ENCODE measurements around the gene SLC39A6.
"Not testable (repeated sequence)": the region's sequence is repeated elsewhere in the genome, so short reads cannot be mapped to it uniquely, and the experiment has no call there.

SLC39A6 gene

GRCh38 chr18:36129300-36130038 lies at the start of gene SLC39A6, which contains the start of gene ELP2:
TSS of gene SLC39A6 (minus strand) at chr18:36129340. CDS start at chr18:36127007, 2,333 bp downstream.
TSS of gene ELP2 (plus strand) at chr18:36129899. CDS start at chr18:36129934, 35 bp downstream.
- DNase-seq (ENCODE audit: low spot score) = peak; percentile 92

DNA sequence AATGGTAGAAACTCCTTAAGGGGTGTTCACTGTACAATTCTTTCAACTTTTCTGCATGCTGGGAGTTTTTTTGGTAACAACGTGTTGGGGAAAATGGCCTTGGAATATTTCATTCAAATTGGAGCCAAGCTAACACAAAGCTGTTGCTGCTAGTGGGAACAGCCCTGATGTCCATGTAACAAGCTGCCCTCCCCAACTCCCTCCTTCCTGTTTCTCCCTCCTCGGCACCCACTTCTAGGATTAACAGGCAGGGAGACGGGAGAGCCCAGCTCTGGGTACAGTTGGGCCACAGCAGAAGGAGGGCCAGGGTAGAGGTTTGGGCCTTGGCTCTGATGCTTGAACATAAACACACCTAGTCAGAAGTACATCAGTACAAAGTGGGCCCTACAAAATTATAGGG lies 48.8 kb upstream of the SLC39A6 start:
- DNase-seq (ENCODE audit: low spot score) = no peak

- DNase-seq (ENCODE audit: low spot score) = no peak
These were observed 47.6 kb upstream of the SLC39A6 start for GRCh38 chr18:36176711-36177110.

- no peak for DNase-seq (ENCODE audit: low spot score)
These were observed 47.0 kb upstream of the SLC39A6 start for GRCh38 chr18:36176177-36176584.

GRCh38 chr18:36175481-36175880 lies 46.3 kb upstream of the SLC39A6 start:
- DNase-seq (ENCODE audit: low spot score) = no peak

- DNase-seq (ENCODE audit: low spot score) = no peak
These were observed 40.8 kb upstream of the SLC39A6 start for GRCh38 chr18:36169938-36170337.

DNA sequence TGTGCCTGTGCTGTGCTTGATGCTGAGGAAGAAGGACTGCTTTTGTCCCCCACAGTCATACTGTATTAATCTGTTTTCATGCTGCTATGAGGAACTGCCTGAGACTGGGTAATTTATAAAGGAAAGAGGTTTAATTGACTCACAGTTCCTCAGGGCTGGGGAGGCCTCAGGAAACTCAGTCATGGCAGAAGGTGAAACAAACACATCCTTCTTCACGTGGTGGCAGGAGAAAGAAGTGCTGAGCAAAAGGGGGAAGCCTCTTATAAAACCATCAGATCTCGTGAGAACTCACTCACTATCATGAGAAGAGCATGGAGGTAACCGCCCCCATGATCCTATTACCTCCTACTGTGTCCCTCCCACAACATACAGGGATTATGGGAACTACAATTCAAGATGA lies 39.2 kb upstream of the SLC39A6 start:
- not testable (repeated sequence) for DNase-seq (ENCODE audit: low spot score)

DNA sequence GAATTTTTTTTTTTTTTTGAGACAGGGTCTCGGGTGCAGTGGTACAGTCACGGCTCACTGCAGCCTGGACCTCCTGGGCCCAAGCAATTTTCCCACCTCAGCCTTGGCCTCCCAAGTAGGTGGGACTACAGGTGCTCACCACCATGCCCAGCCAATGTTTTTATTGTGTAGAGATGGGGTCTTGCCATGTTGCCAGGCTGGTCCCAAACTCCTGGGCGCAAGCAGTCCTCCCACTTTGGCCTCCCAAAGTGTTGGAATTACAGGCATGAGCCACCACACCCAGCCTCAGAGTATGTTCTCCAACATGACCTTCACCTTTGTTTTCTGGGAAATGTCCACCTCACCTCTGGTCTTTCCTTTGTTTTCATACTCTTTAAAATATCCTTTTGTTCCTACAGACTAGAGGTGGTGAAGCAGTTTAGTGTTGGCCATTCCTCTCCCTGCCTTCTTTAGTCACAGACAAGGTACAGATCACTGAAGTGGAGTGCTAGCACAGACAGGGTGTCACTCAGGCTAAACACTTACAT lies 38.6 kb upstream of the SLC39A6 start:
- DNase-seq (ENCODE audit: low spot score) = no peak

GRCh38 chr18:36162981-36163380 lies 33.8 kb upstream of the SLC39A6 start:
- DNase-seq (ENCODE audit: low spot score) = peak; percentile 78

DNA sequence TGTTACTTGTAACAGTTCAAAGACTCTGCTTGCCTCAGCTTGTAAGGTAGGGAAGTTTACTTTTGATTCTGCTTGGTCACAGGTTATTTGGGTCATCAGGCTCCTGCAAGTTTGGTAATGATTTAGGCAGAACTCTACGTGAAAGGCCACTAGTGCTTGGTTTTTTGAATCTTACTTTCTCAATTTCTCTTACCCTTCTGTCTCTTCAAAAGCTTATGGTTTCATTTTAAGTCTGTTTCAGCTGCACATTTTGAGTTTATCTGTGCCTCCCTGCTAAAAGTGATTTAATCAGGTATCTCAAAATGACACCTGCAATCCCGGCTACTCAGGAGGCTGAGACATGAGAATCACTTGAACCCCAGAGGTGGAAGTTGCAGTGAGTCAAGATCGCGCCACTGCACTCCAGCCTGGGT lies 31.8 kb upstream of the SLC39A6 start:
- no peak for DNase-seq (ENCODE audit: low spot score)

GRCh38 chr18:36158266-36158867 lies 29.2 kb upstream of the SLC39A6 start:
- peak; percentile 12 for DNase-seq (ENCODE audit: low spot score)

DNA sequence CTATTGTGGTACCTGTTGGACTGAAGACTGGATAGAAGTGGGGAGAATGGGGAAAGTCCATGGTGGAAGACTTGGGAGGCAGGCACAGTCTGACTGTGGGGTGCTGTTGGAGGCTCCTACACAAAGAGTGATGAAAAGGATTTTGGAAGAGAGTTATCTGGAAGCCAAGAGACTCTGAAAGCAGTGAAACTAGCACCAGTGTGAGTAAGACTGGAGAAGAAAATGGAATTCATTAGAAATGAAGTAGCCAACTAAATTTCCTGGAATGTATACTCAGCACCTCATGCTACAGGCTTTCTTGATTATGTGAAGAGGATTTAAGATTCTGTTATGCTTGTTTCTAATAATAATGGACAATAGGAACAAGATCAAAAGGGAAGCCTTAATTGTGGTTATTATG lies 28.3 kb upstream of the SLC39A6 start:
- DNase-seq (ENCODE audit: low spot score) = no peak

DNA sequence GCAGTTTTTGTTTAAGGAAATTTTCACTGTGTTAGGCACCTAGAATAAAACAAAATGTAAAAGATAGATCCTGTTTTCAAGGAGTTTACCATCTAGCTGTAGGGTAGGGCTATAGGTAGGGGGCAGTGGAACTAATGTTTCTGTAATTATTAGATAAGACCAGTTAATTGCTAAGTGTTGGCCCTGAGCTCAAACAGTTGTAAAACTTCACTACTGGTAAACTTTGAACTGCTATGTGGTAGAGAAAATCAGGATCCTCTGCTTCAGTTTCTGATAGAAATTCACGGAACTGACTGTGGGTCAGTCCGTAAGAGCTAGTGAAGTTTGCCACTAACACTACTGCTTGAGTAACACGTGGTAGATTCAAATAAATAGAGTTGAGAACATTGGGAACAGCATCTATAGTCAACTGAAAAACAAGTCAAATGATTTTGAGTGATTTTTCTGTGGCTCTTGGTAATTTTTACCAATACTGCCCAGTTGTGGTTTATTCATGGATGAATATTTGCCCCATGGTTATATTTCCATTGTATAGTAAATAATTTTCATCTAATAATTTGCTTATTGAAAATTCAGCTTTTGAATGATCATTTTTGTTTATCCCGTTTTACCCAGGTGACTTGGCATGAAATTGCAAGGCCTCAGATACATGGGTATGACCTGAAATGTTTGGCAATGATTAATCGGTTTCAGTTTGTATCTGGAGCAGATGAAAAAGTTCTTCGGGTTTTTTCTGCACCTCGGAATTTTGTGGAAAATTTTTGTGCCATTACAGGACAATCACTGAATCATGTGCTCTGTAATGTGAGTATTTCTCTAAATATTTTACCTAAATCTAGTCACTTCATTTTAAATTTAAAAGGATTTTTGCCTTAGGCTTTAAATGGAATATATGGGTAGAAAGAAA lies 27.0 kb upstream of the SLC39A6 start:
- DNase-seq (ENCODE audit: low spot score) = no peak

GRCh38 chr18:36153771-36154170 lies 24.6 kb upstream of the SLC39A6 start:
- no peak for DNase-seq (ENCODE audit: low spot score)

GRCh38 chr18:36153203-36153602 lies 24.1 kb upstream of the SLC39A6 start:
- DNase-seq (ENCODE audit: low spot score) = no peak

- no peak for DNase-seq (ENCODE audit: low spot score)
These were observed 23.6 kb upstream of the SLC39A6 start for GRCh38 chr18:36152781-36153180.

GRCh38 chr18:36149514-36150289 lies 20.6 kb upstream of the SLC39A6 start:
- DNase-seq (ENCODE audit: low spot score) = no peak

DNA sequence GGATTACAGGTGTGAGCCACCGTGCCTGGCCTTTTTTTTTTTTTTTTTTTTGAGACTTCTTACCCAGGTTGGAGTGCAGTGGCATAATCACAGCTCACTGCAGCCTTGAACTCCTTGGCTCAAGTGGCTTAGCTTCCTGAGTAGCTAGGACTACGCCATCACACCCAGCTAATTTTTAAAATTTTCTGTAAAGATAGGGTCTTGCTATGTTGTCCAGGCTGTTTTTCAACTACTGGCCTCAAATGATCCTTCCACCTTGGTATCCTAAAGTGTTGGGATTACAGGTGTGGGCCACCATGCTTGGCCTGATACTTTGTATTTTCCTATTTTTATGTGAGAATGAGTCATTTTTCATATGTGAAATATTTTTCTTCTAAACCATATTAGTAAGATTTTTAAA lies 14.3 kb upstream of the SLC39A6 start:
- no peak for DNase-seq (ENCODE audit: low spot score)

DNA sequence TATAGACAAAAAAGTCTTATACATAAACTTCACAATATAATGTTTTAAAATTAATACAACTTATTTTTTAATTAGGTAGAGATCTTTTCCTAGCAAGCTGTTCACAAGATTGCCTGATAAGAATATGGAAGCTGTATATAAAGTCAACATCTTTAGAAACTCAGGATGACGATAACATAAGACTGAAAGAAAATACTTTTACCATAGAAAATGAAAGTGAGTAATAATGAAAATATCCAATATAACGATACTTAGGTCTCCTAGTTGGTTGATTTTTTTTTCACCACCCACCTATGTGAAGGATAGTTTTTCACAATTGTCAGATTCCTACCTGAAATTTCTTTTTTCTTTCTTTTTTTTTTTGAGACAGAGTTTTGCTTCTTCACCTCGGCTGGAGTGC lies 13.6 kb upstream of the SLC39A6 start:
- no peak for DNase-seq (ENCODE audit: low spot score)

- DNase-seq (ENCODE audit: low spot score) = no peak
These were observed 12.4 kb upstream of the SLC39A6 start for GRCh38 chr18:36141576-36141975.

DNA sequence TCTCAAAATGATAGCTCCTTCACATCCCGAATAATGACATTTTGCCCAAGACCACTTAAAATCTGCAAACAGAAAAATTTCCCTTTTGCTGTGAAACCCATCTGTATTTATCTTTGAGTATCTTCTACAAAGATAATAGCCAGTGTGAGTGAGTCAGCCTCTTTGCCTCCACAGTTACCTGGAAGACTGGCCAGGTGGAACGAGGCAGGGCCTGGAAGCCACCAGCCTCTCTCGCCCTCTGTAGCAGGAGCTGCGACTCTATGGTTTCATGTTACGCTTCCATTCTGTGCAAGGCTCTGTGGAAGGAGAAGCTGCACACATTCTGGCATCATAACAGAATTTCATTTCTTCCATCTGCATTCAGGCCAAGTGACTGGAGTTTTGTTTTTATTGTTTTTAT lies 10.1 kb upstream of the SLC39A6 start:
- no peak for DNase-seq (ENCODE audit: low spot score)

DNA sequence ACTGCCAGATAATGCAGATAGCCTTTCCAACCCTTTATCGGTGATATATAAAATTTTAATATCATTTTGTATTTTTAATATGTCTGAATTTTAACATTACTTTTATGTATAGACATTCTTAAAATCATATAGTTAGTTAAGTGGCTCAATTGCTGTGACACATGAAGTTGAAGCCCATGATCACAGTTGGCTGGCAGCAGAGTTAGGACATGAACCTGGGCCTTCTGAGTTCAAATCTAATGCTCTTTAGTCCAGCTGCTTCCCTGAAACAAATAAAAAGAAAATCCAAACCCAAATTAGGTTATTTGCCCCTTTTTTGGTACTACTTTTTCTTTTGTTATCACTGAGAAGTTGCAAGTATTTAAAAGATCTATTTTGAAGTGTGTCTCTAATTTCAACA lies 6.1 kb upstream of the SLC39A6 start:
- no peak for DNase-seq (ENCODE audit: low spot score)

Data from kidney capillary endothelial cell (primary cell).